T-cell (primary cell): ENCODE measurements around the gene PIP4K2A. TPM values are rescaled to one million over a fixed set of nuclear protein-coding genes. Genes with fewer than 3 reads are reported as not detected.

Experiments used
- ATAC-seq, 4 experiments: fragments of 200-7000 bp in 3 of 4; fragments of 150-1000 bp in 1 of 4; cut with Tn5 transposase; replicated peaks in 1 of 4; 1 replicate in 3 of 4; 2 replicates in 1 of 4; pipeline ENCODE4 v1.10.0; 2021; ENCODE audit warnings: moderate library complexity in 3 of 4, mild to moderate bottlenecking in 2 of 4, moderate number of reproducible peaks in 1 of 4
- CTCF ChIA-PET, 2 donors: fragments of 300-600 bp; sonication (Branson Sonifier 250); formaldehyde crosslinking; loops; one replicate each; lab custom pipeline; 2022; ENCODE audit warnings: antibody characterized with exemption in 2 of 2; lab: Charles Lee
- POLR2A ChIA-PET, 2 donors: fragments of 300-600 bp; sonication (Branson Sonifier 250); formaldehyde crosslinking; loops; one replicate each; lab custom pipeline; 2022; ENCODE audit warnings: antibody characterized with exemption in 2 of 2; lab: Charles Lee
- DNase-seq, 35 experiments: peaks; one replicate each; pipeline versions ENCODE4 v3.0.0 to v3.0.0-alpha.2; 2013 to 2023
- H3K27ac ChIP-seq: one replicate; pipeline ENCODE4 v1.5.1; 2013; ENCODE audit warnings: low read length
- H3K27me3 ChIP-seq, 2 experiments: replicated peaks in 1 of 2; 1 replicate in 1 of 2; 2 replicates in 1 of 2; pipeline versions ENCODE4 v1.6.1 to v1.7.0; 2013; ENCODE audit warnings: low read length in 1 of 2, mixed read lengths in 1 of 2; ENCODE audit not compliant: control insufficient read depth in 2 of 2, insufficient read depth in 2 of 2; ENCODE audit errors: extremely low read depth in 1 of 2
- H3K36me3 ChIP-seq, 2 donors: 1 replicate in 1 of 2; 2 replicates in 1 of 2; pipeline versions ENCODE4 v1.6.1 to v1.7.0; 2013; ENCODE audit warnings: low read length in 1 of 2; ENCODE audit not compliant: control insufficient read depth in 2 of 2, insufficient read depth in 1 of 2; ENCODE audit errors: extremely low read depth in 1 of 2
- H3K4me1 ChIP-seq, 2 experiments: 1 replicate in 1 of 2; 2 replicates in 1 of 2; pipeline versions ENCODE4 v1.6.1 to v1.7.0; 2013; ENCODE audit warnings: low read length in 2 of 2, mixed read lengths in 1 of 2; ENCODE audit not compliant: insufficient read depth in 2 of 2, control insufficient read depth in 1 of 2; ENCODE audit errors: extremely low read depth in 1 of 2
- H3K4me3 ChIP-seq, 2 donors: 1 replicate in 1 of 2; 2 replicates in 1 of 2; pipeline versions ENCODE4 v1.5.1 to v1.7.0; 2013; ENCODE audit warnings: mild to moderate bottlenecking in 2 of 2, low read length in 1 of 2, moderate library complexity in 1 of 2; ENCODE audit not compliant: control insufficient read depth in 1 of 2; ENCODE audit errors: extremely low read depth in 1 of 2
- H3K9me3 ChIP-seq: 2 replicates; pipeline ENCODE4 v1.7.0; 2013
- H3K27ac Mint-ChIP-seq, 2 donors: one replicate each; pipeline ENCODE4 v1.8.0; 2020 to 2021; ENCODE audit warnings: mild to moderate bottlenecking in 2 of 2, mixed read lengths in 2 of 2
- H3K27me3 Mint-ChIP-seq, 2 donors: one replicate each; pipeline ENCODE4 v1.8.0; 2021 to 2022; ENCODE audit warnings: mixed read lengths in 2 of 2
- H3K36me3 Mint-ChIP-seq: one replicate; pipeline ENCODE4 v1.8.0; 2021; ENCODE audit warnings: mixed read lengths
- H3K4me1 Mint-ChIP-seq, 3 donors: one replicate each; pipeline ENCODE4 v1.8.0; 2020 to 2022; ENCODE audit warnings: mixed read lengths in 3 of 3, mild to moderate bottlenecking in 1 of 3
- H3K4me3 Mint-ChIP-seq, 3 donors: one replicate each; pipeline ENCODE4 v1.8.0; 2020 to 2022; ENCODE audit warnings: mild to moderate bottlenecking in 3 of 3, mixed read lengths in 3 of 3, moderate library complexity in 3 of 3
- H3K9me3 Mint-ChIP-seq, 3 donors: one replicate each; pipeline ENCODE4 v1.8.0; 2020 to 2022; ENCODE audit warnings: mixed read lengths in 3 of 3
- WGBS: methylation state at CpG from one replicate; pipeline ENCODE4 v1.1.5; 2013; ENCODE audit warnings: missing lambda C conversion rate; ENCODE audit not compliant: insufficient coverage; 5-methylcytosine and 5-hydroxymethylcytosine counted together
- total RNA-seq, 35 experiments: library from RNA in 6 of 35; stranded (reverse) in 6 of 35; fragments of 120-200 nt in 1 of 35; gene quantifications; one replicate each; pipeline versions ENCODE4 v1.2.1 to v1.2.4 and lab custom pipeline; 2013 to 2026

The PIP4K2A gene
- total RNA-seq, 5 donors from 2014 or later (not counting 1 experiment from before 2014, with no cell fraction given): 129 to 238 (median 160) TPM

DNA sequence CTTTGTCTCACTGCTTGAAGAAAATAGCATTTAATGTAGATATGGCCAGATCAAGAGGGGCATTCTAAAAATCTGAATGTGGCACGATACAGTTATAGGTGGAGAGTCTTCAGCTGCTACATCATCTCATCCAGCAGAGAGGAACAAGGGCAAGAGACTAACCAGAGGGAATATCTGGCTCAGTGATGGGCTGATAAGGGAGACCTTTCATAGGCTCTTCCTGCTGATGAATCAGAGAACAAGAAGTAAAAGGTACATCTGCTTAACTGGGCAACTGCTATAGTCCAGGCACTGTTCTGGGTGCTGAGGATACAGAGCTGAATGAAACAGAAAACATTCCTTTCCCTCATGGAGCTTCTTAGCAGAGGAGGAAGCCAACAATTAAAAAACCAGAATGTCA, 37.9 kb downstream of the PIP4K2A start:
- H3K4me3 Mint-ChIP-seq: peak overlapping the region in 2 of 3 donors; percentile 41 to 64
- peaks cover 62 to 88% of the 10 kb centered on the region in 2 experiments for H3K4me1 ChIP-seq
- CTCF ChIA-PET: interaction anchor here in 1 of 2 donors (1.6 kb wide), 1 partner anchor 31 kb away, joined by 3 read pairs; no protein-coding TSS in a partner anchor

DNA sequence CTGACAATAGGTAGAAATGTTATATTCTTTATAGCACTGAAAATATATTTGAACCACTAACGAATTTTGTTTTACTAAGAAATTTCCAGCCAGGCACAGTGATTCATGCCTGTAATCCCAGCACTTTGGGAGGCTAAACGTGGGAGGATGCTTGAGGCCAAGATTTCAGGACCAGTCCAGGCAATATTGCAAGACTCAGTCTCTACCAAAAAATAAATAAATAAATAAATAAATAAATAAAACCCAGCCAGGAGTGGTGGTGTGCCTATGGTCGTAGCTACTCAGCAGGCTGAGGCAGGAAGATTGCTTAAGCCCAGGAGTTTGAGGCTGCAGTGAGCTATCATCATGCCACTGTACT, 39.8 kb downstream of the PIP4K2A start:
- no peak overlapping the region for H3K4me3 ChIP-seq
- Mint-ChIP-seq H3K9me3 (no peaks in the 10 kb centered on the region), H3K27ac (peak overlapping the region; percentile 86 to 93), H3K36me3 (peaks cover 3% of the 10 kb centered on the region), H3K4me1 (peaks cover 89 to 96% (median 93%) of the 10 kb centered on the region in 3 donors), H3K27me3 (no peaks in the 10 kb centered on the region), H3K4me3 (peak overlapping the region in 1 of 3 donors; percentile 25)
- POLR2A ChIA-PET: interaction anchor here (0.6 to 1.1 kb wide), 7 partner anchors 10 to 268 kb away, joined by 3 to 12 read pairs (median 4); no protein-coding TSS in a partner anchor
- DNase-seq: no peak
- ATAC-seq: no peak
- H3K9me3 ChIP-seq: no peaks in the 10 kb centered on the region
- peaks cover 60 to 84% of the 10 kb centered on the region in 2 experiments for H3K4me1 ChIP-seq
- H3K36me3 ChIP-seq: no peaks in the 10 kb centered on the region
- CTCF ChIA-PET: interaction anchor here in 1 of 2 donors (0.7 kb wide), 1 partner anchor 101 kb away, joined by 4 read pairs; no protein-coding TSS in a partner anchor
- no CpG with 5 or more reads among the region's 3 CpGs for WGBS
- H3K27ac ChIP-seq: peak overlapping the region; percentile 17
- H3K27me3 ChIP-seq: no peaks in the 10 kb centered on the region

More for the DNA sequence above, 37.9 kb downstream of the PIP4K2A start:
- peak overlapping the region; percentile 87 to 93 for H3K27ac Mint-ChIP-seq
- DNase-seq (no peak), ATAC-seq (peak in 1 of 4 experiments; percentile 34)
- peak overlapping the region; percentile 94 for H3K27ac ChIP-seq
- WGBS: no CpG with 5 or more reads among the region's 1 CpG
- no peaks in the 10 kb centered on the region for H3K36me3 ChIP-seq
- H3K27me3 Mint-ChIP-seq: no peaks in the 10 kb centered on the region
- no peaks in the 10 kb centered on the region for H3K9me3 Mint-ChIP-seq
- no peaks in the 10 kb centered on the region for H3K27me3 ChIP-seq
- no peaks in the 10 kb centered on the region for H3K9me3 ChIP-seq
- H3K4me3 ChIP-seq: no peak overlapping the region
- H3K36me3 Mint-ChIP-seq: peaks cover 3% of the 10 kb centered on the region
- POLR2A ChIA-PET: interaction anchor here (0.6 to 1.2 kb wide), 5 partner anchors 13 to 192 kb away, joined by 3 to 6 read pairs (median 4); no protein-coding TSS in a partner anchor
- H3K4me1 Mint-ChIP-seq: peaks cover 92 to 94% (median 94%) of the 10 kb centered on the region in 3 donors

DNA sequence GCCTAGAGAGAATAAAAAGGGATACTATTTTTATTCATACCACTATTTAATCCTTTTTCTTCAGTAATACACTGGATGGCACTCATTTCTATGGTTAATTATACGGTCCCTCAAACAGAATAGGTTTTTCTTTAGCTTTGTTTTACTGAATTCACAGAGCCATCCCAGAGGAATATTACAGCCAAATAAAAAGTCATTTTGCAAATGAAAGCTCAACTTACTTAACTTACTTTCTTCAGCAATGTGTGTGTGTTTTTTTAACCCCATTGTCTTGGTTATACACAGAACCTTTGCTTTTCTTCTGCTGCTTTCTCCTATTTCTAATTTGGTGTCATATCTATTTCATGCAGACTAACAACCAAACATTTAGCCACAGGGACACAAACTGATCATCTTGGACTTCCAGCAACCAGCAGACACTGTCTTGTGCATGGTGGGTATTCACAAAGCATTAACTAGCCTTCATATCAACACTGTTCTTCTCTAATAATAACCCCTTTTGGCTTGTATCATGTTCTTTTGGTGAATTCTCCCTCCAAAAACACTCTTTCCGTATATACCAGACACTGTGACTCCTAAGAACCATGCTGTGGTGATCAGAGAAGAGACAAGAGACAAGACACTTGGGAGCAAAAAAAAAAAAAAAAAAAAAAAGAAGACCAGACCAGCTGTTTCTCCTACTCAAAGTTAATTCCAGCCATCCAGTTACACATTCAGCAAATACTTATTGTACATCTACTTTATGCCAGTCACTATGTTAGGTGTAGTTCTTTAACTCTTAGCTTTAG, 40.4 kb downstream of the PIP4K2A start:
- H3K36me3 Mint-ChIP-seq: peaks cover 3% of the 10 kb centered on the region
- Histone ChIP-seq H3K4me1 (peaks cover 66 to 84% of the 10 kb centered on the region in 2 experiments), H3K9me3 (no peaks in the 10 kb centered on the region), H3K4me3 (no peak overlapping the region), H3K27me3 (no peaks in the 10 kb centered on the region), H3K36me3 (no peaks in the 10 kb centered on the region), H3K27ac (peak overlapping the region; percentile 17)
- no peaks in the 10 kb centered on the region for H3K27me3 Mint-ChIP-seq
- POLR2A ChIA-PET: interaction anchor here (0.6 to 1.1 kb wide), 7 partner anchors 13 to 268 kb away, joined by 3 to 12 read pairs (median 4); no protein-coding TSS in a partner anchor
- no CpG with 5 or more reads among the region's 2 CpGs for WGBS
- H3K4me3 Mint-ChIP-seq: peak overlapping the region in 1 of 3 donors; percentile 5
- CTCF ChIA-PET: interaction anchor here in 1 of 2 donors (0.7 kb wide), 1 partner anchor 100 kb away, joined by 4 read pairs; no protein-coding TSS in a partner anchor
- no peaks in the 10 kb centered on the region for H3K9me3 Mint-ChIP-seq
- no peak for DNase-seq
- ATAC-seq: no peak
- peaks cover 89 to 96% (median 93%) of the 10 kb centered on the region in 3 donors for H3K4me1 Mint-ChIP-seq
- peak overlapping the region; percentile 86 to 88 for H3K27ac Mint-ChIP-seq

DNA sequence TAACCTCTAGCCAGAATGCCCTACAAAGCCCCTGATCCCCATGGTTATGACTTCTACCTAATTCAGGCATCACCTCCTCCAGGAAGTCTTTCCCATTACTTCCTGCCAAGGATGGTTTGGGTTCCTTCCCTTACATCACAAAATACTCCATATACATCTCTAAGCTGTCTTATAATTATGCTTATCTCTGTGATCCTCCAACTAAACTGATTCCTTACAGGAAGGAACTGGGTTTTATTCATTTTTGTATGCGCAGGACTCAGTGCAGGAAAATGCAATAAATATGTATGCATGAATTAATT, 41.3 kb downstream of the PIP4K2A start:
- Mint-ChIP-seq H3K9me3 (no peaks in the 10 kb centered on the region), H3K4me3 (peak overlapping the region in 2 of 3 donors; percentile 29 to 56), H3K27ac (peak overlapping the region; percentile 87 to 88), H3K4me1 (peaks cover 89 to 96% (median 94%) of the 10 kb centered on the region in 3 donors), H3K27me3 (no peaks in the 10 kb centered on the region), H3K36me3 (peaks cover 2% of the 10 kb centered on the region)
- WGBS: no CpG with 5 or more reads among the region's 1 CpG
- no peak for DNase-seq
- no peaks in the 10 kb centered on the region for H3K9me3 ChIP-seq
- no peaks in the 10 kb centered on the region for H3K36me3 ChIP-seq
- POLR2A ChIA-PET: interaction anchor here in 1 of 2 donors (0.7 kb wide), 1 partner anchor 317 kb away, joined by 4 read pairs; no protein-coding TSS in a partner anchor
- peak overlapping the region; percentile 32 for H3K27ac ChIP-seq
- no peak overlapping the region for H3K4me3 ChIP-seq
- H3K27me3 ChIP-seq: no peaks in the 10 kb centered on the region
- ATAC-seq: no peak
- CTCF ChIA-PET: interaction anchor here in 1 of 2 donors (2.3 kb wide), 1 partner anchor 18 kb away, joined by 6 read pairs; no protein-coding TSS in a partner anchor
- peaks cover 69 to 84% of the 10 kb centered on the region in 2 experiments for H3K4me1 ChIP-seq

DNA sequence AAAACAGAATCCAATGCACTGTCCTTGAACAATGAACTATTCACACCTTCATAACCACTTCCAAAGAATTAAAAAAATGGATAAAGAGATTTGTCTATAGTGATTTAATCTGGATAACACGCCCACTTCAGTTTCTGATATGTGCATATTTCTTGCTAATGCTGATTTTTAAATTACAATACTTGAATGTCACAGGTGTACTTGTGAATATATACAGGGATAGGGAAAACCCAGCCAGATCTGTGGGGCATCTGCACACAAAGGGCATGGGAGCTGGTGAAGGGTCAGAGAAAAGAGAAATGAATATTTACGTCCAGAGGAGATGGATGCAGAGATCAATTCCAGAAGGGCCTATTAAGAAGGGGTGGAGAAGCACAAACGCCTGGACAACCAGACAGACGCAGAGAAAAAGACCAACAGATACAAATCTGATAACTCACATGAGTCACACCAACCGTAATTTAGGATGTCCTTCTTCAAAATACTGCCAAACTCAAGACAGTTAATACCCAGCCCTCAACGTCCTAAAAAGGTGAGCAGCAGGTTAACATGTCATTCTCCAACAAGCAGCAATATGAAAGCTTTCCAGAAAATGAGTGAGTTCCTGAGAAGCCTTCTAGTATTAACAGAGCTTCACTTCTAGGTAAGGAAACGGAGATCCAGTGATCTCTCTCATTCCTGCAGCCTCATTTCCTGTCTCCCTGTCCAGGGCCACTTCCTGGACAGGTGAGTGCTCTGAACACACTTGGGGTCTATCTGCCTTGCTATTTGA, 41.9 kb downstream of the PIP4K2A start:
- Mint-ChIP-seq H3K9me3 (no peaks in the 10 kb centered on the region), H3K4me1 (peaks cover 89 to 96% (median 94%) of the 10 kb centered on the region in 3 donors), H3K36me3 (no peaks in the 10 kb centered on the region), H3K27ac (peak overlapping the region; percentile 87 to 88), H3K4me3 (peak overlapping the region; percentile 35 to 56 (median 35)), H3K27me3 (no peaks in the 10 kb centered on the region)
- peak overlapping the region; percentile 32 for H3K27ac ChIP-seq
- DNase-seq (no peak), ATAC-seq (no peak)
- no peaks in the 10 kb centered on the region for H3K36me3 ChIP-seq
- peaks cover 73 to 84% of the 10 kb centered on the region in 2 experiments for H3K4me1 ChIP-seq
- H3K9me3 ChIP-seq: no peaks in the 10 kb centered on the region
- POLR2A ChIA-PET: interaction anchor here (0.6 to 1.1 kb wide), 4 partner anchors 20 to 317 kb away, joined by 4 to 6 read pairs (median 5); no protein-coding TSS in a partner anchor
- 61% methylated on average over 2 of the region's 7 CpGs for WGBS
- no peaks in the 10 kb centered on the region for H3K27me3 ChIP-seq
- CTCF ChIA-PET: interaction anchor here in 1 of 2 donors (0.9 to 2.3 kb wide), 2 partner anchors 17 to 38 kb away, joined by 3 to 6 read pairs; no protein-coding TSS in a partner anchor
- H3K4me3 ChIP-seq: no peak overlapping the region
